Breast epithelium (tissue), 3 donors: ENCODE results near the gene ORMDL1.

Experiments
- POLR2AphosphoS5 ChIP-seq, 3 donors: sonication (generic); formaldehyde crosslinking; IDR thresholded peaks; one replicate each; pipeline ENCODE4 v1.6.1; 2017; ENCODE audit warnings: antibody characterized with exemption in 3 of 3
- TF ChIP-seq, protein P1 (sequence below), 3 donors: fragments of 450-650 bp; IDR thresholded peaks; one replicate each; pipeline ENCODE4 v1.5.1; 2016 to 2017; ENCODE audit warnings: antibody characterized with exemption in 3 of 3, mild to moderate bottlenecking in 3 of 3, moderate library complexity in 3 of 3

DNA sequence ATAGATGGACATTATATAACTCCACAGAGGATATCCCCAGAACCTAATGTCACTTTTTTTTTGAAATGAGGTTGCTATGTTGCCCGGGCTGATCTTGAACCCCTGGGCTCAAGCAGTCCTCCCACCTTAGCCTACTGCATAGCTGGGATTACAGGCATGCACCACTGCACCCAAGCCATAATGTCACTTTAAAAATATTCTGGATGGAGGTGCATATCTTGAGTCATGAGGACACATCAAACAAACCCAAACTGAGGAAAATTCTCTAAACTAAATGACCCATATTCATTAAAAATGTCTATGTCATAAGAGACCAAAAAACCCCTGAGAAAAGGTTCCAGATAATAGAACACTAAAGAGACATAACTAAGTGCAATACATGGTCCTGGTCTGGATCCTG lies 57.9 kb downstream of the ORMDL1 start:
- TF ChIP-seq, protein P1, sequence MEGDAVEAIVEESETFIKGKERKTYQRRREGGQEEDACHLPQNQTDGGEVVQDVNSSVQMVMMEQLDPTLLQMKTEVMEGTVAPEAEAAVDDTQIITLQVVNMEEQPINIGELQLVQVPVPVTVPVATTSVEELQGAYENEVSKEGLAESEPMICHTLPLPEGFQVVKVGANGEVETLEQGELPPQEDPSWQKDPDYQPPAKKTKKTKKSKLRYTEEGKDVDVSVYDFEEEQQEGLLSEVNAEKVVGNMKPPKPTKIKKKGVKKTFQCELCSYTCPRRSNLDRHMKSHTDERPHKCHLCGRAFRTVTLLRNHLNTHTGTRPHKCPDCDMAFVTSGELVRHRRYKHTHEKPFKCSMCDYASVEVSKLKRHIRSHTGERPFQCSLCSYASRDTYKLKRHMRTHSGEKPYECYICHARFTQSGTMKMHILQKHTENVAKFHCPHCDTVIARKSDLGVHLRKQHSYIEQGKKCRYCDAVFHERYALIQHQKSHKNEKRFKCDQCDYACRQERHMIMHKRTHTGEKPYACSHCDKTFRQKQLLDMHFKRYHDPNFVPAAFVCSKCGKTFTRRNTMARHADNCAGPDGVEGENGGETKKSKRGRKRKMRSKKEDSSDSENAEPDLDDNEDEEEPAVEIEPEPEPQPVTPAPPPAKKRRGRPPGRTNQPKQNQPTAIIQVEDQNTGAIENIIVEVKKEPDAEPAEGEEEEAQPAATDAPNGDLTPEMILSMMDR (IDR thresholded peaks at IDR 0.05), result no peak
- no peak for TF ChIP-seq POLR2AphosphoS5 (IDR thresholded peaks at IDR 0.05)
